Liver (tissue), 3 donors: ENCODE results near the gene ATXN10.

ENCODE experiments used
- EGR1 ChIP-seq, 2 donors: IDR thresholded peaks; 2 replicates each; pipeline ENCODE4 v1.6.1; 2016 to 2018; ENCODE audit warnings: antibody characterized with exemption in 2 of 2, low read depth in 2 of 2
- GABPA ChIP-seq, 2 donors: IDR thresholded peaks in 1 of 2; conservative IDR thresholded peaks in 1 of 2; 2 replicates each; pipeline ENCODE4 v1.6.1; 2016; ENCODE audit warnings: antibody characterized with exemption in 2 of 2, mild to moderate bottlenecking in 1 of 2, moderate library complexity in 1 of 2
- RAD21 ChIP-seq, 2 donors: IDR thresholded peaks; 2 replicates each; pipeline ENCODE4 v1.6.1; 2016; ENCODE audit warnings: antibody characterized with exemption in 2 of 2, mild to moderate bottlenecking in 2 of 2
- RXRA ChIP-seq, 2 donors: IDR thresholded peaks; 2 replicates each; pipeline ENCODE4 v1.6.1; 2017 to 2018; ENCODE audit warnings: antibody characterized with exemption in 2 of 2, mild to moderate bottlenecking in 1 of 2
- SP1 ChIP-seq: IDR thresholded peaks from 2 replicates; pipeline ENCODE4 v1.6.1; 2018; ENCODE audit warnings: antibody characterized with exemption, mild to moderate bottlenecking
- TAF1 ChIP-seq: conservative IDR thresholded peaks from 2 replicates; pipeline ENCODE4 v1.6.1; 2016; ENCODE audit warnings: antibody characterized with exemption, mild to moderate bottlenecking
- TF ChIP-seq, protein P1 (sequence below): fragments of 150-350 bp; IDR thresholded peaks from 2 replicates; pipeline ENCODE4 v1.5.1; 2017; ENCODE audit warnings: improper control_type of control experiment, low read depth, low read length; ENCODE audit not compliant: missing input control
- TF ChIP-seq, protein P2 (sequence below): IDR thresholded peaks from 2 replicates; pipeline ENCODE4 v1.6.1; 2016; ENCODE audit warnings: antibody characterized with exemption
- TF ChIP-seq, protein P3 (sequence below): IDR thresholded peaks from 2 replicates; pipeline ENCODE4 v1.6.1; 2016; ENCODE audit warnings: antibody characterized with exemption, mild to moderate bottlenecking
- TF ChIP-seq, protein P4 (sequence below): IDR thresholded peaks from 2 replicates; pipeline ENCODE4 v1.6.1; 2016; ENCODE audit warnings: antibody characterized with exemption
- donor health status: healthy.
- donor health status: healthy.

DNA sequence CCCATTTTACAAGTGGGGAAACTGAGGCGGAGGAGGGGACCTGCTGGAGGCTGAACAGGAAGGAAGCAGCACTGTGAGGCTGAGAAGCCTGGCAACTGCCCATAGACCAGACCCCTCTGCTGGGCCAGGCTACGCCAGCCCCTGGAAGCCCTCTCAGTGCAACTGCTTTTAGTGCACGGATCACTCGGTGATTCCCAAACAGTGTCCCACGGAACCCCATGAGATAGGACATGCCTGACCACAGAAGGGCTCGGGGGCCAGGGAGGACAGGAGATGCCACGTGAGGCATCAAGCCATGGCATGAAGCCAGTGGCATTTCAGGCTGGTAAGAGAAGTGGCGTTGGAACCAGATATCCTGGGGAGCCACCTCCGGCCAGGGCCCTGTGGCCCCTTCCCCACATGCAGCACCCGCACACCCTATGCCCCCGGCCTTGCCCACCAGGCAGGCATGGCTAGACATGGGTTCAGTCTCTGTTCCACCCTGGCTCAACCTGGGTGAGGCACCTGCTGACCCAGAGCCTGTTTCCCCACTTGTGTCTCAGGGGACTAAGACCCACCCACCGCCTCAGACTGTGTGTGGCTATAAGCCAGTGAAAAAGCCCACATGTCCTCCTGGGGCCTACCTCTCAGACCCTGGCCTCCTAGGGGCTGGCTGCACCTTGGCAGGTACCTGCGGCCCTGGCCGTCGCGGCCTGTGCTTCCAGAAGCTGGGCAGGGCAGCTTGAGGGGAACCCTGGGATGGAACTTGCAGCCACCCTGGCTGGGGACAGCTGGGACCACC lies 221.2 kb downstream of the ATXN10 start:
- TF ChIP-seq, protein P1, sequence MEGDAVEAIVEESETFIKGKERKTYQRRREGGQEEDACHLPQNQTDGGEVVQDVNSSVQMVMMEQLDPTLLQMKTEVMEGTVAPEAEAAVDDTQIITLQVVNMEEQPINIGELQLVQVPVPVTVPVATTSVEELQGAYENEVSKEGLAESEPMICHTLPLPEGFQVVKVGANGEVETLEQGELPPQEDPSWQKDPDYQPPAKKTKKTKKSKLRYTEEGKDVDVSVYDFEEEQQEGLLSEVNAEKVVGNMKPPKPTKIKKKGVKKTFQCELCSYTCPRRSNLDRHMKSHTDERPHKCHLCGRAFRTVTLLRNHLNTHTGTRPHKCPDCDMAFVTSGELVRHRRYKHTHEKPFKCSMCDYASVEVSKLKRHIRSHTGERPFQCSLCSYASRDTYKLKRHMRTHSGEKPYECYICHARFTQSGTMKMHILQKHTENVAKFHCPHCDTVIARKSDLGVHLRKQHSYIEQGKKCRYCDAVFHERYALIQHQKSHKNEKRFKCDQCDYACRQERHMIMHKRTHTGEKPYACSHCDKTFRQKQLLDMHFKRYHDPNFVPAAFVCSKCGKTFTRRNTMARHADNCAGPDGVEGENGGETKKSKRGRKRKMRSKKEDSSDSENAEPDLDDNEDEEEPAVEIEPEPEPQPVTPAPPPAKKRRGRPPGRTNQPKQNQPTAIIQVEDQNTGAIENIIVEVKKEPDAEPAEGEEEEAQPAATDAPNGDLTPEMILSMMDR: no peak
- TF ChIP-seq EGR1 (IDR thresholded peaks at IDR 0.05; ENCODE audit: low read depth in 2 of 2) (no peak), RXRA (IDR thresholded peaks at IDR 0.05) (no peak), TAF1 (no peak), GABPA (IDR thresholded peaks at IDR 0.05 in 1 of 2, conservative IDR thresholded peaks at IDR 0.05 in 1 of 2) (no peak), RAD21 (IDR thresholded peaks at IDR 0.05) (no peak), SP1 (no peak)
- TF ChIP-seq, protein P2, sequence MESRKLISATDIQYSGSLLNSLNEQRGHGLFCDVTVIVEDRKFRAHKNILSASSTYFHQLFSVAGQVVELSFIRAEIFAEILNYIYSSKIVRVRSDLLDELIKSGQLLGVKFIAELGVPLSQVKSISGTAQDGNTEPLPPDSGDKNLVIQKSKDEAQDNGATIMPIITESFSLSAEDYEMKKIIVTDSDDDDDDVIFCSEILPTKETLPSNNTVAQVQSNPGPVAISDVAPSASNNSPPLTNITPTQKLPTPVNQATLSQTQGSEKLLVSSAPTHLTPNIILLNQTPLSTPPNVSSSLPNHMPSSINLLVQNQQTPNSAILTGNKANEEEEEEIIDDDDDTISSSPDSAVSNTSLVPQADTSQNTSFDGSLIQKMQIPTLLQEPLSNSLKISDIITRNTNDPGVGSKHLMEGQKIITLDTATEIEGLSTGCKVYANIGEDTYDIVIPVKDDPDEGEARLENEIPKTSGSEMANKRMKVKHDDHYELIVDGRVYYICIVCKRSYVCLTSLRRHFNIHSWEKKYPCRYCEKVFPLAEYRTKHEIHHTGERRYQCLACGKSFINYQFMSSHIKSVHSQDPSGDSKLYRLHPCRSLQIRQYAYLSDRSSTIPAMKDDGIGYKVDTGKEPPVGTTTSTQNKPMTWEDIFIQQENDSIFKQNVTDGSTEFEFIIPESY: no peak
- TF ChIP-seq, protein P3, sequence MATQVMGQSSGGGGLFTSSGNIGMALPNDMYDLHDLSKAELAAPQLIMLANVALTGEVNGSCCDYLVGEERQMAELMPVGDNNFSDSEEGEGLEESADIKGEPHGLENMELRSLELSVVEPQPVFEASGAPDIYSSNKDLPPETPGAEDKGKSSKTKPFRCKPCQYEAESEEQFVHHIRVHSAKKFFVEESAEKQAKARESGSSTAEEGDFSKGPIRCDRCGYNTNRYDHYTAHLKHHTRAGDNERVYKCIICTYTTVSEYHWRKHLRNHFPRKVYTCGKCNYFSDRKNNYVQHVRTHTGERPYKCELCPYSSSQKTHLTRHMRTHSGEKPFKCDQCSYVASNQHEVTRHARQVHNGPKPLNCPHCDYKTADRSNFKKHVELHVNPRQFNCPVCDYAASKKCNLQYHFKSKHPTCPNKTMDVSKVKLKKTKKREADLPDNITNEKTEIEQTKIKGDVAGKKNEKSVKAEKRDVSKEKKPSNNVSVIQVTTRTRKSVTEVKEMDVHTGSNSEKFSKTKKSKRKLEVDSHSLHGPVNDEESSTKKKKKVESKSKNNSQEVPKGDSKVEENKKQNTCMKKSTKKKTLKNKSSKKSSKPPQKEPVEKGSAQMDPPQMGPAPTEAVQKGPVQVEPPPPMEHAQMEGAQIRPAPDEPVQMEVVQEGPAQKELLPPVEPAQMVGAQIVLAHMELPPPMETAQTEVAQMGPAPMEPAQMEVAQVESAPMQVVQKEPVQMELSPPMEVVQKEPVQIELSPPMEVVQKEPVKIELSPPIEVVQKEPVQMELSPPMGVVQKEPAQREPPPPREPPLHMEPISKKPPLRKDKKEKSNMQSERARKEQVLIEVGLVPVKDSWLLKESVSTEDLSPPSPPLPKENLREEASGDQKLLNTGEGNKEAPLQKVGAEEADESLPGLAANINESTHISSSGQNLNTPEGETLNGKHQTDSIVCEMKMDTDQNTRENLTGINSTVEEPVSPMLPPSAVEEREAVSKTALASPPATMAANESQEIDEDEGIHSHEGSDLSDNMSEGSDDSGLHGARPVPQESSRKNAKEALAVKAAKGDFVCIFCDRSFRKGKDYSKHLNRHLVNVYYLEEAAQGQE: no peak
- TF ChIP-seq, protein P4, sequence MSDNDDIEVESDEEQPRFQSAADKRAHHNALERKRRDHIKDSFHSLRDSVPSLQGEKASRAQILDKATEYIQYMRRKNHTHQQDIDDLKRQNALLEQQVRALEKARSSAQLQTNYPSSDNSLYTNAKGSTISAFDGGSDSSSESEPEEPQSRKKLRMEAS: no peak
